Right lobe of liver (tissue), 6 donors: ENCODE data around the gene SH2D4B. TPM values are rescaled to one million over a fixed set of nuclear protein-coding genes. Genes with fewer than 3 reads are reported as not detected.

Experiments used
- ATAC-seq, 4 donors: fragments of 200-7000 bp; cut with Tn5 transposase; one replicate each; pipeline ENCODE4 v1.9.1; 2020; ENCODE audit warnings: mild to moderate bottlenecking in 4 of 4, moderate library complexity in 4 of 4
- DNase-seq, 3 donors: peaks; one replicate each; pipeline ENCODE4 v3.0.0-alpha.2; 2020
- H3K27ac ChIP-seq, 3 donors: fragments of 200-600 bp; one replicate each; pipeline ENCODE4 v1.8.0; 2022
- H3K27me3 ChIP-seq, 2 donors: fragments of 200-600 bp; one replicate each; pipeline ENCODE4 v1.8.0; 2022
- H3K36me3 ChIP-seq, 4 donors: fragments of 200-600 bp; sonication (generic) in 1 of 4; one replicate each; pipeline versions ENCODE4 v1.5.1 to v1.8.0; 2017 to 2022; ENCODE audit warnings: control low read depth in 1 of 4
- H3K4me1 ChIP-seq, 4 donors: fragments of 200-600 bp; sonication (generic) in 1 of 4; one replicate each; pipeline versions ENCODE4 v1.5.1 to v1.8.0; 2017 to 2022; ENCODE audit warnings: control low read depth in 1 of 4
- H3K4me3 ChIP-seq, 3 donors: fragments of 200-600 bp; one replicate each; pipeline ENCODE4 v1.8.0; 2022
- H3K9me3 ChIP-seq, 4 donors: fragments of 200-600 bp; sonication (generic) in 1 of 4; one replicate each; pipeline versions ENCODE4 v1.5.1 to v1.8.0; 2017 to 2022; ENCODE audit warnings: control low read depth in 1 of 4
- CTCF ChIP-seq, 4 donors: fragments of 200-600 bp in 3 of 4; fragments of 450-650 bp in 1 of 4; IDR thresholded peaks; one replicate each; pipeline versions ENCODE4 v1.5.1 to v1.8.0; 2016 to 2022; ENCODE audit warnings: antibody characterized with exemption in 4 of 4, mild to moderate bottlenecking in 2 of 4
- POLR2A ChIP-seq: fragments of 450-650 bp; IDR thresholded peaks from one replicate; pipeline ENCODE4 v1.6.1; 2017; ENCODE audit warnings: antibody characterized with exemption, mild to moderate bottlenecking
- WGBS: methylation state at CpG from one replicate; pipeline ENCODE4 v1.1.6; 2018; ENCODE audit warnings: low coverage, low lambda C conversion rate; ENCODE audit not compliant: insufficient coverage; ENCODE audit errors: missing lambda C conversion rate; 5-methylcytosine and 5-hydroxymethylcytosine counted together
- intact Hi-C, 2 donors: fragments of 100-400 bp; cut with DNase I; formaldehyde crosslinking; loops; one replicate each; pipeline versions ENCODE4 v1.11.2 to v1.14.1; 2022
- total RNA-seq, 6 experiments: library from RNA; depleted of rRNA in 2 of 6; stranded (reverse); fragments of >200 nt in 2 of 6; fragmentation: NEBNext Ultra II Directional in 3 of 6; extraction: Animal tissue kit (Norgen Biotek cat#: 25700) in 3 of 6; gene quantifications; one replicate each; pipeline versions ENCODE4 v1.1.0 to v1.2.4, GENCODE V29; 2016 to 2023
- donor health status: DM: no; HTN: yes; CAD: no.
- donor health status: DM: no; HTN: no; CAD: no.
- donor health status: DM: no; HTN: no; CAD: no.
- donor health status: DM: no; HTN: yes; CAD: no.
- donor health status: DM: no; HTN: yes; CAD: no.

SH2D4B gene
- total RNA-seq, 6 experiments from 2014 or later: not detected

- peaks cover 0 to 19% (median 0%) of the 10 kb centered on the region in 4 donors for H3K36me3 ChIP-seq
- H3K27me3 ChIP-seq: no peaks in the 10 kb centered on the region
- DNase-seq (no peak), ATAC-seq (peak; percentile 2 to 58 (median 34))
- 61% methylated on average over 4 of the region's 5 CpGs for WGBS
- peak overlapping the region; percentile 45 to 63 (median 59) for H3K27ac ChIP-seq
- H3K4me3 ChIP-seq: no peak overlapping the region
- intact Hi-C loops: loop anchor here (5.0 to 10.0 kb wide), 2 partner anchors 58 to 120 kb away; no protein-coding TSS in a partner anchor
- TF ChIP-seq POLR2A (no peak), CTCF (IDR thresholded peaks at IDR 0.05) (no peak)
- no peaks in the 10 kb centered on the region for H3K9me3 ChIP-seq
- H3K4me1 ChIP-seq: peaks cover 0 to 55% (median 17%) of the 10 kb centered on the region in 4 donors
These were observed 32.7 kb upstream of the SH2D4B start for GRCh38 chr10:80504897-80505465.

GRCh38 chr10:80506189-80506575, 31.5 kb upstream of the SH2D4B start:
- Histone ChIP-seq H3K36me3 (peaks cover 0 to 28% (median 0%) of the 10 kb centered on the region in 4 donors), H3K4me1 (peaks cover 0 to 44% (median 9%) of the 10 kb centered on the region in 4 donors), H3K27me3 (no peaks in the 10 kb centered on the region), H3K27ac (peak overlapping the region in 2 of 3 donors; percentile 5 to 59), H3K9me3 (no peaks in the 10 kb centered on the region), H3K4me3 (no peak overlapping the region)
- intact Hi-C loops: loop anchor here (5.0 to 10.0 kb wide), 2 partner anchors 59 to 121 kb away; no protein-coding TSS in a partner anchor
- no peak for ATAC-seq
- TF ChIP-seq POLR2A (no peak), CTCF (IDR thresholded peaks at IDR 0.05) (no peak)
- no peak for DNase-seq
- 80% methylated on average over 4 of the region's 6 CpGs for WGBS

- no peaks in the 10 kb centered on the region for H3K9me3 ChIP-seq
- H3K4me3 ChIP-seq: no peak overlapping the region
- peak overlapping the region in 1 of 3 donors; percentile 13 for H3K27ac ChIP-seq
- no peak for TF ChIP-seq CTCF (IDR thresholded peaks at IDR 0.05)
- no peak for TF ChIP-seq POLR2A
- H3K4me1 ChIP-seq: peaks cover 0 to 36% (median 9%) of the 10 kb centered on the region in 4 donors
- DNase-seq (no peak), ATAC-seq (no peak)
- H3K36me3 ChIP-seq: peaks cover 0 to 32% (median 2%) of the 10 kb centered on the region in 4 donors
- WGBS: 77% methylated on average over 5 of the region's 13 CpGs
- no peaks in the 10 kb centered on the region for H3K27me3 ChIP-seq
- intact Hi-C loops: loop anchor here (5.0 to 10.0 kb wide), 2 partner anchors 60 to 122 kb away; no protein-coding TSS in a partner anchor
These were observed 30.7 kb upstream of the SH2D4B start for GRCh38 chr10:80506836-80507487.

DNA sequence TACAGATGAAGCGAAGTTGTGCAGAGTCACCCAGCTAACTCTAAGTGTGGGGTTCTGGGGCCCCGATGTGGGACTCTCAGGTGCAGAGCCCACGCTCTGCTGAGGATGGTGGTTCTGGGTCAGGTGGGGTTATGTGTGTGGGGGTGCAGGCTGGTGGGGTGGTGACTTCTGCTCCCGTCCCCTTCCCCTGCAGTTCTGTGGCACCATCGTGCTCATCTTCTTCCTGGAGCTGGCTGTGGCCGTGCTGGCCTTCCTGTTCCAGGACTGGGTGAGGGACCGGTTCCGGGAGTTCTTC, 28.6 kb upstream of the SH2D4B start:
- no peaks in the 10 kb centered on the region for H3K9me3 ChIP-seq
- TF ChIP-seq POLR2A: no peak
- TF ChIP-seq CTCF (IDR thresholded peaks at IDR 0.05): no peak
- DNase-seq (no peak), ATAC-seq (no peak)
- peaks cover 4 to 53% (median 13%) of the 10 kb centered on the region in 4 donors for H3K36me3 ChIP-seq
- 96% methylated on average over 5 of the region's 8 CpGs for WGBS
- no peaks in the 10 kb centered on the region for H3K27me3 ChIP-seq
- H3K4me3 ChIP-seq: no peak overlapping the region
- H3K27ac ChIP-seq: peak overlapping the region in 1 of 3 donors; percentile 53
- H3K4me1 ChIP-seq: peaks cover 0 to 21% (median 7%) of the 10 kb centered on the region in 4 donors
- intact Hi-C loops: loop anchor here (5.0 to 10.0 kb wide), 2 partner anchors 62 to 124 kb away; no protein-coding TSS in a partner anchor
